ENCODE measurements around the gene HSPD1. TPM values are rescaled to one million over a fixed set of nuclear protein-coding genes. Genes with fewer than 3 reads are reported as not detected.

The HSPD1 gene
- total and polyA plus RNA-seq, 10 of the 15 experiments (the other 5 are each of a cell fraction or from before 2014, with no cell fraction given): 345 to 1,169 (median 695) TPM

DNA sequence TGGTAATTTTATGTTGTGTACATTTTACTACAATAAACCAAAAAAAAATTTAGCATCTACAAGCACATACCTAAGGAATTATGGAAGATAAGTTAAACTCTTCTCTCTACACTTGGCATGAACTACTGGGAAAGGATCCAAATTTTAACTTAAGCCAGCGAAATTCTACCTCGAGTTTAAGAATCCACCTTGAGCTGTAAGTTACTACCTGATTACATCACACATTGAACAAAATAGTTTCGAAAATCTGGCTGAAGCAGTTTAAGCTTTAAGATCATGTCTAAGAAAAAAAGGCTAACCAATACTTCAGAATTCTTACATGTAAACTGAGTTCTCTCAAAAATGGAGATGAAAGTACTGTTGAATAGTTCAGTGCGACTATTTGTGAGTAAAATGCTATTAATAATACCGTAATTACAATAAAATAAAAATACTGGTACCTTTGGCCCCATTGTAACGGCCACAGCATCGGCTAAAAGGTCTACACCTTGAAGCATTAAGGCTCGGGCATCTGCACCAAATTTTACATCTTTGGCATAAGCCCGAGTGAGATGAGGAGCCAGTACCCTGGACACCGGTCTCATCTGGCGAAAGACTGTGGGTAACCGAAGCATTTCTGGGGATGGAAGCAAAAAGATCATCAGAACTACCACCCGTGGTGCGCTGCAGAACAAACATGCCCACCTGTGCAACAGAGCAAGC is 1.3 kb downstream of the HSPD1 start:
- ATAC-seq (no peak), FAIRE-seq (no peak), DNase-seq (ENCODE audit: low read depth, low spot score) (no peak)
- Histone ChIP-seq H4K20me1 (ENCODE audit: control insufficient read depth, insufficient read depth) (no peaks in the 10 kb centered on the region), H3K79me2 (ENCODE audit: control insufficient read depth, insufficient read depth, low read length) (peaks cover 93% of the 10 kb centered on the region), H3K9me3 (replicated peaks; ENCODE audit: control insufficient read depth, insufficient read depth, low read length) (no peaks in the 10 kb centered on the region), H3K4me3 (peak overlapping the region; percentile 88), H3K27ac (ENCODE audit: control insufficient read depth, insufficient read depth) (peak overlapping the region; percentile 85; the same call in 1 of the 2 replicates), H3K4me2 (ENCODE audit: control insufficient read depth, insufficient read depth) (peak overlapping the region; percentile 93), H2AFZ (ENCODE audit: control insufficient read depth, low read depth, low read length) (no peak overlapping the region), H3K36me3 (ENCODE audit: control insufficient read depth in 2 of 2, insufficient read depth in 2 of 2, low read length in 1 of 2) (peaks cover 2 to 25% of the 10 kb centered on the region in 2 experiments), H3K27me3 (replicated peaks in 1 of 2; ENCODE audit: control insufficient read depth in 2 of 2, insufficient read depth in 2 of 2, low read length in 1 of 2) (no peaks in the 10 kb centered on the region), H3K9ac (ENCODE audit: control insufficient read depth, insufficient read depth, low read length) (peak overlapping the region; percentile 70), H3K4me1 (ENCODE audit: control insufficient read depth, insufficient read depth, low read length) (peaks cover 13% of the 10 kb centered on the region)
- no TSS peak for BruUV-seq (replicated peaks)
- POLR2A ChIA-PET: interaction anchor here (0.6 to 12.1 kb wide), 7 partner anchors 17 to 967 kb away, joined by 3 to 156 read pairs (median 24); partner anchors contain the start of genes COQ10B, MARS2, MOB4 and SF3B1
- intact Hi-C loops (cut with micrococcal nuclease; ENCODE audit: unreplicated experiment) (loop anchor here (2.0 to 5.0 kb wide), 3 partner anchors 46 to 279 kb away; partner anchors contain the start of gene COQ10B), in situ Hi-C loops (cut with MboI) (no loop called here)
- 1% methylated on average over 14 of the region's 14 CpGs for WGBS (ENCODE audit: insufficient coverage, insufficient replicate concordance, low lambda C conversion rate, missing lambda C conversion rate)
- SMC1A ChIA-PET (ENCODE audit: uncharacterized antibody, unreplicated experiment): interaction anchor here (0.9 to 1.6 kb wide), 4 partner anchors 9 to 207 kb away, joined by 3 read pairs; partner anchors contain the start of gene MARS2
- CTCF ChIA-PET: interaction anchor here (0.6 to 1.5 kb wide), 3 partner anchors 67 to 107 kb away, joined by 3 to 4 read pairs (median 3); no protein-coding TSS in a partner anchor
- TF ChIP-seq MTA3 (IDR thresholded peaks at IDR 0.05; ENCODE audit: borderline replicate concordance, low read length) (peak; percentile 31; the same call in 1 of the 2 replicates), LARP7 (IDR thresholded peaks at IDR 0.05) (peak; percentile 32; the same call in 1 of the 2 replicates), PAX5 (IDR thresholded peaks at IDR 0.05; ENCODE audit: borderline replicate concordance, low read depth, low read length) (0 out of 2 replicates have a peak, but pooled peaks have one; percentile 18)
- TF ChIP-seq, protein P1, sequence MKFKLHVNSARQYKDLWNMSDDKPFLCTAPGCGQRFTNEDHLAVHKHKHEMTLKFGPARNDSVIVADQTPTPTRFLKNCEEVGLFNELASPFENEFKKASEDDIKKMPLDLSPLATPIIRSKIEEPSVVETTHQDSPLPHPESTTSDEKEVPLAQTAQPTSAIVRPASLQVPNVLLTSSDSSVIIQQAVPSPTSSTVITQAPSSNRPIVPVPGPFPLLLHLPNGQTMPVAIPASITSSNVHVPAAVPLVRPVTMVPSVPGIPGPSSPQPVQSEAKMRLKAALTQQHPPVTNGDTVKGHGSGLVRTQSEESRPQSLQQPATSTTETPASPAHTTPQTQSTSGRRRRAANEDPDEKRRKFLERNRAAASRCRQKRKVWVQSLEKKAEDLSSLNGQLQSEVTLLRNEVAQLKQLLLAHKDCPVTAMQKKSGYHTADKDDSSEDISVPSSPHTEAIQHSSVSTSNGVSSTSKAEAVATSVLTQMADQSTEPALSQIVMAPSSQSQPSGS (IDR thresholded peaks at IDR 0.05; ENCODE audit: low read length): peak; percentile 39; the same call in 1 of the 2 replicates
- TF ChIP-seq, protein P2, sequence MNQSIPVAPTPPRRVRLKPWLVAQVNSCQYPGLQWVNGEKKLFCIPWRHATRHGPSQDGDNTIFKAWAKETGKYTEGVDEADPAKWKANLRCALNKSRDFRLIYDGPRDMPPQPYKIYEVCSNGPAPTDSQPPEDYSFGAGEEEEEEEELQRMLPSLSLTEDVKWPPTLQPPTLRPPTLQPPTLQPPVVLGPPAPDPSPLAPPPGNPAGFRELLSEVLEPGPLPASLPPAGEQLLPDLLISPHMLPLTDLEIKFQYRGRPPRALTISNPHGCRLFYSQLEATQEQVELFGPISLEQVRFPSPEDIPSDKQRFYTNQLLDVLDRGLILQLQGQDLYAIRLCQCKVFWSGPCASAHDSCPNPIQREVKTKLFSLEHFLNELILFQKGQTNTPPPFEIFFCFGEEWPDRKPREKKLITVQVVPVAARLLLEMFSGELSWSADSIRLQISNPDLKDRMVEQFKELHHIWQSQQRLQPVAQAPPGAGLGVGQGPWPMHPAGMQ (IDR thresholded peaks at IDR 0.05; ENCODE audit: borderline replicate concordance): no peak
- TF ChIP-seq, protein P3, sequence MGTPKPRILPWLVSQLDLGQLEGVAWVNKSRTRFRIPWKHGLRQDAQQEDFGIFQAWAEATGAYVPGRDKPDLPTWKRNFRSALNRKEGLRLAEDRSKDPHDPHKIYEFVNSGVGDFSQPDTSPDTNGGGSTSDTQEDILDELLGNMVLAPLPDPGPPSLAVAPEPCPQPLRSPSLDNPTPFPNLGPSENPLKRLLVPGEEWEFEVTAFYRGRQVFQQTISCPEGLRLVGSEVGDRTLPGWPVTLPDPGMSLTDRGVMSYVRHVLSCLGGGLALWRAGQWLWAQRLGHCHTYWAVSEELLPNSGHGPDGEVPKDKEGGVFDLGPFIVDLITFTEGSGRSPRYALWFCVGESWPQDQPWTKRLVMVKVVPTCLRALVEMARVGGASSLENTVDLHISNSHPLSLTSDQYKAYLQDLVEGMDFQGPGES (IDR thresholded peaks at IDR 0.05): no peak
- TF ChIP-seq, protein P4, sequence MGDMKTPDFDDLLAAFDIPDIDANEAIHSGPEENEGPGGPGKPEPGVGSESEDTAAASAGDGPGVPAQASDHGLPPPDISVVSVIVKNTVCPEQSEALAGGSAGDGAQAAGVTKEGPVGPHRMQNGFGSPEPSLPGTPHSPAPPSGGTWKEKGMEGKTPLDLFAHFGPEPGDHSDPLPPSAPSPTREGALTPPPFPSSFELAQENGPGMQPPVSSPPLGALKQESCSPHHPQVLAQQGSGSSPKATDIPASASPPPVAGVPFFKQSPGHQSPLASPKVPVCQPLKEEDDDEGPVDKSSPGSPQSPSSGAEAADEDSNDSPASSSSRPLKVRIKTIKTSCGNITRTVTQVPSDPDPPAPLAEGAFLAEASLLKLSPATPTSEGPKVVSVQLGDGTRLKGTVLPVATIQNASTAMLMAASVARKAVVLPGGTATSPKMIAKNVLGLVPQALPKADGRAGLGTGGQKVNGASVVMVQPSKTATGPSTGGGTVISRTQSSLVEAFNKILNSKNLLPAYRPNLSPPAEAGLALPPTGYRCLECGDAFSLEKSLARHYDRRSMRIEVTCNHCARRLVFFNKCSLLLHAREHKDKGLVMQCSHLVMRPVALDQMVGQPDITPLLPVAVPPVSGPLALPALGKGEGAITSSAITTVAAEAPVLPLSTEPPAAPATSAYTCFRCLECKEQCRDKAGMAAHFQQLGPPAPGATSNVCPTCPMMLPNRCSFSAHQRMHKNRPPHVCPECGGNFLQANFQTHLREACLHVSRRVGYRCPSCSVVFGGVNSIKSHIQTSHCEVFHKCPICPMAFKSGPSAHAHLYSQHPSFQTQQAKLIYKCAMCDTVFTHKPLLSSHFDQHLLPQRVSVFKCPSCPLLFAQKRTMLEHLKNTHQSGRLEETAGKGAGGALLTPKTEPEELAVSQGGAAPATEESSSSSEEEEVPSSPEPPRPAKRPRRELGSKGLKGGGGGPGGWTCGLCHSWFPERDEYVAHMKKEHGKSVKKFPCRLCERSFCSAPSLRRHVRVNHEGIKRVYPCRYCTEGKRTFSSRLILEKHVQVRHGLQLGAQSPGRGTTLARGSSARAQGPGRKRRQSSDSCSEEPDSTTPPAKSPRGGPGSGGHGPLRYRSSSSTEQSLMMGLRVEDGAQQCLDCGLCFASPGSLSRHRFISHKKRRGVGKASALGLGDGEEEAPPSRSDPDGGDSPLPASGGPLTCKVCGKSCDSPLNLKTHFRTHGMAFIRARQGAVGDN (IDR thresholded peaks at IDR 0.05): no peak
- RAD21 ChIA-PET (ENCODE audit: unreplicated experiment): interaction anchor here (0.8 to 5.5 kb wide), 4 partner anchors 16 to 207 kb away, joined by 3 to 47 read pairs (median 12); partner anchors contain the start of genes MARS2 and MOB4
